Measurements from ENCODE around the gene IZUMO4.
A peak's percentile ranks its signal among the peaks of the same experiment; 100 is the strongest.
"Not testable (repeated sequence)": the region's sequence is repeated elsewhere in the genome, so short reads cannot be mapped to it uniquely, and the experiment has no call there.

The IZUMO4 gene

DNA sequence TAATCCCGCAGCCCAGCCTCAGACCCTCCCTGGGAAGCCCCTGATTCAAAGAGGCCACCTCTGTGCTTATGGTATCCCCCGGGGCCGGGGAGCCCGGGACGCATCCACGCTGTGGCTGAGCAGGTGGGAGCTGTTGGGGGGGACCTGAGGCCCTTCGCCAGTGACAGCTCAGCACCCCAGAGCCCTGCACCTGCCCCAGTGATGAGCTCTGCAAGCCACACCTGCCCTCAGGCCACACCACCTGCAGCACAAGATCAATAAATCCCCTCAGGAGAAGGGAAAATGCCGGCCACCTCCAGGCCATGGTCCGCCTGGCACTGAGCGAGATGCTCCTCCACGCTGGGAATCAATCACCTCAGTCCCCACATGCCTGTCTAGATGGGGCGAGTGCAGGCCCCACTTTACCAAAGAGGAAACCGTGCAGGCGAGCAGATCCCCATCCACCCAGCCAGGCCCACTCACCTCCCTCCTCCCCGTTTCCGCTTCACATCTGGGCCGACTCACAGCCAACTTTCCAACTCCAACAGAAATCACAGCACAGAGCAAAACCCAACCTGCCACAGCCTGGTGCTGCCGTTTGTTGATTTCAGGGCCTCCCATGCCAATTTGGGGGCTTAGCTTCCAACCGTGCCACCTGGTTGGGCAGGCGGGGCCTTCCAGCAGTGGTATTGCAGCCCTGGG lies 13.4 kb upstream of the IZUMO4 start:
- peak; percentile 78 for DNase-seq

DNA sequence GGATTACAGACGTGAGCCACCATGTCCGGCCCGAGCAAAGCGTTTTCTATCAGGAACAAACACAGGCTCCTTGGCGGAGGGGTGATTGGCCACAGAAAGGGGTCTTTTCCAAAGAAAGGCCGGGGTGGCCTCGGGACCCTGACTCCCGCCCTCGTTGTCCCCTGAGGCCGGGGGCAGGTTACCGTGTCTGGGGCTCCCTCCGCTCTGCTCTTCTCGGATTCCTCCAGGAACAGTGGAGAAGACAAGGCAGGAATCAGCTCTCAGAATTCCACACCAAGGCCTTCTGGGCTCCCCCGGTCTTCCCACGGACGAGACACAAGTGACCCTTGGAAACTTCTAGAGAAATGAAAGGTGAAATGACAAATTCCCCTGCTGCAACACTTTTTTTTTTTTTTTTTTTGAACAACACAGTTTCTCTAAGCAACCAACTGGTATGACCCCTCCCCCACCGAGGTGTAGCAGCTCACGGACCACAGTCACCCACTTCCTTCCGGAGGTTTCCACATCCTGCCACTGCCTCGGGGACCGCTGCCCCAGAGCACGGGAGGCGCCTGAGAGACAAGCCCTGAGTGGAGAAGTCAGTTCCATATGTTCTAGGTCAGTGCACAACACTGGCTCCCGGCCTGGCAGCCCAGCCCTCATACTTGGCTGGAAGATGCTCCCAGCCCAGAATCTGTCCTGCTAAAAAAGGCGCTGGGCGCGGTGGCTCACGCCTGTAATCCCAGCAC lies 11.6 kb upstream of the IZUMO4 start:
- peak; percentile 97 for DNase-seq

DNA sequence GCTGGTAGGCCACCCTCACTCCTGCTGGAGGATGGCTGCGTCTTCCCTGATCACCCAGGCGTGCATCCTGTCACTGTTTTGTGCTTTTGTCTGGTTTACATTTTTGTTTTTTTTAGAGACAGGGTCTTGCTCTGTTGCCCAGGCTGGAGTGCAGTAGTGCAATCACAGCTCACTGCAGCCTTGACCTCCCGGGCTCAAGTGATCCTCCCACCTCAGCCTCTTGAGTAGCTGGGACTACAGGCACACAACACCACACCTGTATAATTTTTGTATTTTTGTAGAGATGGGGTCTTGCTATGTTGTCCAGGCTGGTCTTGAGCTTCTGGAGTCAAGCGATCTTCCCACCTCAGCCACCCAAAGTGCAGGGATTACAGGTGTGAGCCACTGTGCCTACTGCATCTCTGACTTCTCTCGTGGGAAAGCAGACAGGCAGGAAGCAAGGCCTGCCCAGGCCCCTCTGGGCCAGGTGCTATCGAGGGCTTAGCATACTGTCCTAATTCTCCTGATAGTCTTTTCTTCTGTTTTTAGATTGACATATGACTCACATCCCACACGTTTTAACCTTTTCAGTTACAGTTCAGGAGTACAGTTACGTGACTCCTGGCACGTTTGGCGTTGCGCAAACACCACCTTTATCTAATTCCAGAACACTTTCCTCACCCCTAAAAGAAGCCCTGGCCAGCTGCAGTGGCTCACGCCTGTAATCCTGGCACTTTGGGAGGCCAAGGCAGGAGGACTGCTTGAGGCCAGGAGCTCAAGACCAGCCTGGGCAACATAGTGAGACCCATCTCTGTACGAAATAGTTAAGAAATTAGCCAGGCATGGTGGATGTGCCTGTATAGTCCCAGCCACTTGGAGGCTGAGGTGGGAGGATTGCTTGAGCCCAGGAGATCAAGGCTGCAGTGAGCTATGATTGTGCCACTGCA lies 9.8 kb upstream of the IZUMO4 start:
- DNase-seq: not testable (repeated sequence)

DNA sequence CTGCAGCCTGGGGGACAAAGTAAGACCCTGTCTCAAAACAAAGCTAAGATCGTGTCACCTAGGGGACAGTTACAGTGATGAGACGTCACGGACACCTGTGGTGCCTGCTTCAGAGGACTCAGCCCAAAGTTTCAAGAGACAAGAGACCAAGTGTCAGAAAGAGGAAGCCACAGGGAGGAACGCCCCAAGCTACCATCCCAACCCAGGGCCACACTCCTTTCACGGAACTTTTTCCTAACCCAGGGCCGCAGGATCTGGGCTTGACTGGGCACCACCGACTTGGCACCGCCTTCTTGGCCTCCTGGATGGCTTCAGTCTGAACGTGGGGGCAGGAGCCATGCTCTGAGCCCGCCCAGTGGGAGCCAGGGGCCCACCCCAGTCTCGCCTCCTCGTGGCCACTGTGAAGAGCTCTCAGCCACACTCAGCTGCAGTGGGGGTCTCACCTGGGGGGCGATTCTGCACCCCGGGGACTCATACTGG lies 9.1 kb upstream of the IZUMO4 start:
- peak; percentile 26 for DNase-seq

DNA sequence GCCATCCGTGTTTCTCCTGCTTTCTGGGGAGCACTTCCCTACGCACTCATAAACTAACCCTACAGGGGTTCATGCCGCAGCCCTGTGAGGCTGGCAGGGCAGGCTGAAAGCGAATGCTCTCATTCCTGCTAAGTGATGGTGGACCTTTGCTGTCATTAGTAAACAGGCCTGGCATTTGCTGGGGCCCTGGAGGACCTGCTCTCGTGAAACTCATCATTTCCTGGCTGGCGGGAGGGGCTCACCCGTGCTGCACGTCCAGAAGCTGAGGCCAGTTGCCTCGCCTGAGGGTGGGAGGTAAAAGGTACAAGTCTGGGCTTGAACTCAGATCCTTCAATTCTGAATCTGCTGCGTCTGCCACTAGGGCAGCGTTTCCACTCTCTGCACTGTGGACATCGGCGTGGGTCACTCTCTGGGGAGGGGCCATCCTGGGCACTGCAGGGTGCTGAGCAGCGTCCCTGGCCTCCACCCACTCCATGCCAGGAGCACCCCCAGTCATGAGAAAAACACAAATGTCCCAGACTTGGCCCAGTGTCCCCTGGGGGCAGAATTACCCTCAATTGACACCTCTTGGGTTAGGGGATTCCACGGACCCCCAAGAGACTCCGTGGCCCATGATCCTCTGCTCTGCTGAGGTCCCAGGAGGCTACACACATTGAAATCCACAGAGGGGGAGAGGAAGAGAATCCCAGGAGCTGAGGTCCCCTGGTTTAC lies 7.6 kb upstream of the IZUMO4 start:
- DNase-seq: no peak

DNA sequence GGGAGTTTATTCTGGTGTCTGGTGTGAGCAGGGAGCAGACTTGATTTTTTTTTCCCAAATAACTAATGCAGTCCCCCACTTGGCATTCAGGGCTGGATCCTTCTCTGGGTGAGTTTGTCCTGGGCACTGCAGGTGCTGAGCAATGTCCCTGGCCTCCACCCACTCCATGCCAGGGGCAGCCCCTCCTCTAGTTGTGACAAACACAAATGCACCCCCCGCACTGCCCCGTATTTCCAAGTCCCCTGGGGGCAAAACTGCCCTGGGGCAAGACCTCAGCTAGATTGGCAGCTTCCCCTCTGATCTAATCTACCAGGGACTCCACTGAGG lies 7.0 kb upstream of the IZUMO4 start:
- no peak for DNase-seq

DNA sequence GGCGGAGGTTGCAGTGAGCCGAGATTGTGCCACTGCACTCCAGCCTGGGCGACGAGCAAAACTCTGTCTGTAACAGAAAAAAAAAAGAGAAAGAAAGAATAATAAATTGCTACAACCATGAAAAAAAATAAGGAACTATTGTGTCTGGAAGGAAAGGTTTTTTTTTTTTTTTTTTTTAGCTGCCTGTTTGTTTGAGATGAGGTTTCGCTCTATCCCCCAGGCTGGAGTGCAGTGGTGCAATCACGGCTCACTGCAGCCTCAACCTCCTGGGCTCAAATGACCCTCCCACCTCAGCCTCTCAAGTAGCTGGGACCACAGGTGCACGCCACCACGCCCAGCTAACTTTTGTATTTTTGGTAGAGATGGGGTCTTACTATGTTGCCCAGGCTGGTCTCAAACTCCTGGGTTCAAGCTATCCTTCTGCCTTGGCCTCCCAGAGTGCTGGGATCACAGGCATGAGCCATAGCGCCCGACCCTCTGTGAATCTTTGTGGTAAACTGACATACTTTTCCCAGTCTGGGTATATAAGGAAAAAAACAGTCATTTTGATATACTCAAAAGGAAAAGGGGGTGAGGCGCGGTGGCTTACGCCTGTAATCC lies 4.7 kb upstream of the IZUMO4 start:
- not testable (repeated sequence) for DNase-seq

DNA sequence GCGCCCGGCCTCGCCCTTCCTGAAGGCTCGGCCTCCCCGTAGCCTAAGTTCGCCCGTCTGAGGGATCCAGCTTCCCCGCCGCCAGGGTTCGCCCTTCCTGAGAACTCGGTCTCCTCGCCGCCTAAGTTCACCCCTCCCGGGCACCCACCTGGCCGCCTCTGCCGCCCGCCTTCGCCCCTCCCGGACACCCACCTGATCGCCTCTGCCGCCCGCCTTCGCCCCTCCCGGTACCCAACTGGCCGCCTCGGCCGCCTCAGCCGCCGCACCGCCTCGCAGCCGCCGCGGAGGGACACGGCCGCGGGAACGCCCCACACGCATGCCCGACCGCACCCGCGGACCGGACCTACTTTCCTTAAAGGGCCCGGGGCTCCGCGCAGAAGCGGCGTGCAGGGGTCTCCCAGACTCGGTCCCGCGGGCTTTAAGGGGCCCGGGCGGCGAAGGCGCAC lies 658 bp upstream of the IZUMO4 start, which contains the start of gene MOB3A:
MOB3A (minus strand) TSS at position 293 of the 446 bp plus-strand sequence. CDS start 17,766 bp downstream, outside the sequence.
- DNase-seq: peak; percentile 83

DNA sequence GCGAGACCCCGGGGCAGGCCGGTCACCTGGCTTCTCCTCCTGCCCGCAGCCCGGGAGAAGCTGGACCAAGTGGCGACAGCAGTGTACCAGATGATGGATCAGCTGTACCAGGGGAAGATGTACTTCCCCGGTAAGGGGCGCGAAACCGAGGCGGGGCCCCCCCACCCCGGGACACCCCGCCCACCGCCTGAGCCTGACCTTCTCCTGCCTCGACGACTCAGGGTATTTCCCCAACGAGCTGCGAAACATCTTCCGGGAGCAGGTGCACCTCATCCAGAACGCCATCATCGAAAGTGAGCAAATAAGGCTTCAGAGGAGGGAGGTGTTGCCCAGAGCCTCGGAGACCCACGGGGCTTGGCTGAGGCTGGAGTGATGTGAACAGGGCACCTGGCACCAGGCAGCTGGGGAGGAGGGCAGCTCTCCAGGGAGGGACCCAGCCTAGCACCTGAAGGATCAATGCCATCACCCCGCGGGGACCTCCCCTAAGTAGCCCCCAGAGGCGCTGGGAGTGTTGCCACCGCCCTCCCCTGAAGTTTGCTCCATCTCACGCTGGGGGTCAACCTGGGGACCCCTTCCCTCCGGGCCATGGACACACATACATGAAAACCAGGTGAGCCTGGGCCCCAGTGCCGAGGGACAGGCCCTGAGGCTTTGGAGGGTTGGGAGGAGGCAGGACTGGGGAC lies 629 bp downstream of the IZUMO4 start:
- peak; percentile 32 for DNase-seq

DNA sequence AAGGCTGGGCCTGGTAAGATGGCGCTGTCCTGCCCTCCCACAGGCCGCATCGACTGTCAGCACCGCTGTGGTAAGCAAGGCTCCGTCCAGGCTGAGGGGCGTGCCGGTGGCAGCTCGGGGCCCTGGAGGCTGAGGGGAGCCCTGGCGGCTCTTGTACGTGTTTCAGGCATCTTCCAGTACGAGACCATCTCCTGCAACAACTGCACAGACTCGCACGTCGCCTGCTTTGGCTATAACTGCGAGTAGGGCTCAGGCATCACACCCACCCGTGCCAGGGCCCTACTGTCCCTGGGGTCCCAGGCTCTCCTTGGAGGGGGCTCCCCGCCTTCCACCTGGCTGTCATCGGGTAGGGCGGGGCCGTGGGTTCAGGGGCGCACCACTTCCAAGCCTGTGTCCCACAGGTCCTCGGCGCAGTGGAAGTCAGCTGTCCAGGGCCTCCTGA lies 1.2 kb downstream of the IZUMO4 start:
- DNase-seq: no peak

DNA sequence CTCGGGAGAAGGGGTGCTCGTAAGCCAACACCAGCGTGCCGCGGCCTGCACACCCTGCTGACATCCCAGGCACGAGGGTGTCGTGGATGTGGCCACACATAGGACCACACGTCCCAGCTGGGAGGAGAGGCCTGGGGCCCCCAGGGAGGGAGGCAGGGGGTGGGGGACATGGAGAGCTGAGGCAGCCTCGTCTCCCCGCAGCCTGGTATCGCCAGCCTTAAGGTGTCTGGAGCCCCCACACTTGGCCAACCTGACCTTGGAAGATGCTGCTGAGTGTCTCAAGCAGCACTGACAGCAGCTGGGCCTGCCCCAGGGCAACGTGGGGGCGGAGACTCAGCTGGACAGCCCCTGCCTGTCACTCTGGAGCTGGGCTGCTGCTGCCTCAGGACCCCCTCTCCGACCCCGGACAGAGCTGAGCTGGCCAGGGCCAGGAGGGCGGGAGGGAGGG lies 2.4 kb downstream of the IZUMO4 start:
- DNase-seq: no peak

DNA sequence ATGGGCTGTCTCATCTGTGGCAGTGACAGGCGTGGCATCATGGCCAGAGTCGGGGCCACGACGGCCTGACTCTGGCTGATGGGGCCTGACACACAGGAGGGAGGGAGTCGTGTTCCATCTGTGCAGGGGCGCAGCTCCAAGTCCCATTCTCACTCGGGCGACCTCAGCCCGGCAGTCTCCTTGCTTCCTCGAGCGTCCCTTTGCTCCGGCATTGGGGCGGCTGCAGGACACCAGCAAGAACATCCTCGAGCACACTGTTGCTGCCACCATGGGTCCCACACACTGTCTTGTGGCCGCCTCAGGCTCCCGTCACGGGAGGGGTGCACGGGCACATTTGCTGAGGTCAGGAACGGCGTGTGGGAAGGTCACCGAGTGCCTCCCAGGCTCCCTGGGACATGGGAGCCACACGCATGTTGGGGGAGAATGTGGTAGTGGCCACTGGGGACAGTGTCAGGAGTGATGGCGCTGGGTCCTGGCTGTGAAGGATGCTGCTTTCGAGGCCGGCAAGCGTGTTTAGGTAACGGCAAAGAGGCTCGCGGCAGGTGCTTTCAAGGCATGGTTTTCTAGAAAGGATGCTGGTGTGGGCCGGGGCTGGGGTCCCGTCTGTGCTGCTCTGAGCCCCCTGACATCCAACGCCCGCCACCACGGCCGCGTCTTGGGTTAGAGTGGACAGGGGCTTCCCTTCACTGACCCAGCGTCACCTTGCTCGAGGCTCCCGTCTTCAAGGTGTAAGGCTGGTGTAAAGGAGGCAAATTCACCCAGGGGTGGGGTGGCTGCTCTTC lies 3.4 kb downstream of the IZUMO4 start:
- no peak for DNase-seq

DNA sequence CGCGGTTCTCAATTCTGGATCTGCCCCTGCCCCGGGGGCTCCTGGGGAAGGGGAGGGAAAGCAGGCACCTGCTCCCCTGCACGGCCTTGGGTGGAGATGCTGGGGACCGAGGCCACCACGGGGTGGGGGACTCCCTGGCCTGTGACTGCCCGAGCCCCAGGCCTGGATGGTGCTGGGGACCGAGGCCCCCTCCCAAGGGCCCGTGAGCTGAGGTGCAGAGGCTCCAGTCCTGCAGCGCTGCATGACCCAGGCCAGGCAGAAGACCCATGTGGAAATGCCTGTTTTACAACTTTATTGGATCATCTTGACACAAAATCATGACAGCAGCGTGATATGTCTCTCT lies 4.0 kb downstream of the IZUMO4 start:
- DNase-seq: no peak

DNA sequence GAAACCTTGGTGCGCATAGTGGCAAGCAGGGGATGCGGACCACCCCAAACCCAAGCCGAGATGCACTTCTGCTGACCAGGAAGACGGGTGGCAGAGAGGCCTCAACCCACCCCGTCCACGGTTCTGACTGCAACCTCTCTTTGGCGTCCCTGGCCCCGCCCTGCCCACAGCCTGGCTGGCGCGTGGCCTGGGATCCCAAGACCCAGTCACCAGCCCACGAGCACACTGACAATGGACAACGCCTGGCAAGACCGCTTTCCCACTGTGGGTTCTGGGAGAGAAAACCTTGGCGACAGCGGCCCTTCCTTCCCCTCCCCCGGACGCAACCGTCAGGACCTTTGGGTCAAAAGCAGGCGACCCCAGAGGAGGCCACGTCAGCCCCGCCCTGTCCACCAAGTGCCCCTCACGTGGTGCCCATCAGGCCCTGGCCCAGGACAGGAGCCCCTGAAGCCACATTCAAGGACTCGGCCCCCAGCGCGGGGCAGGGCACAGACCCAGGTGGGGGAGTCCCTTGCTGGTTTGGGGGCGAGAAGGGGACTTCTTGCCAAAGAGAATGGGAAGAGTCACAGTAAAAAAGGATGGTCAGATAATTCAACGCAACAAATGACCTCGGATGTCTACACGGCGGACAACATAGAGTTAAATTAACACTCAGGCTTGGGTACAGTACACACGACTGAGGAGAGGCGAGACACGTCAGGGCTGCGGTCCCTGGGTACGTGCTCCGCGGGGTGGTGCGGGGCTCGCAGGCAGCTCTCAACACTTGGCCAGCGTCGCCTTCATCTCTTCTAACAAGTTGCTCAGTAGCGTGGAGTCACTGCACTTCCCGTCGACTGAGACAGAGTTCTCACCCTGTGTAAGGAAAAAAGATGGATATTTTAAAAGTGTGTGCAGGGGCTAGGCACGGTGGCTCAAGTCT lies 5.0 kb downstream of the IZUMO4 start:
- no peak for DNase-seq

DNA sequence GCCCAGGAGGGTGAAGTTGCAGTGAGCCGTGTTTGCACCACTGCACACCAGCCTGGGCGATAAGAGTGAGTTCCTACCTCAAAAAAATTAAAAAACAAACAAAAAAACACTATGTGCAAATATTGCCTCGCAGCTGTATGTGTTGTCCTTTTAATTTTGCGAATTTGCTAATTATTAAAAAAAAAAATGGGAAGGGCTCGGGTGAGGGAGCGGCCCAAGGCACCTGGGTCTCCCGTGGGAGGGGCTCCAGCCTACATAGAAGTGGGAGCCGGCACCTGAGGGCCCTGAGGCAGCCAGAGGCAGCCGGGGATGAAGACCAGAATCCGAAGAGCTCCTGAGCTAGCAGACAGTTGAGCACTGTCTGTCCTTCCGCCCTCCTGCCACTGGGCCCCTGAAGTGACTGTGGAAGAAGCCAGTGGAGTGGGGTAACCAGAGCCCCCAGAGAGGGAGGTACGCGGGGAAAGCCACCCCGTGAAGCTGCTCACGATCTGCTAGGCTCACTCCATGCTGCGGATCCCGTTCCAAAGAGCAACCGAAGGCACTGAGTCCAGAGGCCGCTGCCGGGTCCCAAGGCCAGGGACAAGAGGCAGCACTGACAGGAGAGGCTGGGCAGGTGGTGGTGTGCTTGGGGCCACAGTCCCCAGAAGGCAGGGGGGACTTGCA lies 6.5 kb downstream of the IZUMO4 start:
- DNase-seq: no peak

DNA sequence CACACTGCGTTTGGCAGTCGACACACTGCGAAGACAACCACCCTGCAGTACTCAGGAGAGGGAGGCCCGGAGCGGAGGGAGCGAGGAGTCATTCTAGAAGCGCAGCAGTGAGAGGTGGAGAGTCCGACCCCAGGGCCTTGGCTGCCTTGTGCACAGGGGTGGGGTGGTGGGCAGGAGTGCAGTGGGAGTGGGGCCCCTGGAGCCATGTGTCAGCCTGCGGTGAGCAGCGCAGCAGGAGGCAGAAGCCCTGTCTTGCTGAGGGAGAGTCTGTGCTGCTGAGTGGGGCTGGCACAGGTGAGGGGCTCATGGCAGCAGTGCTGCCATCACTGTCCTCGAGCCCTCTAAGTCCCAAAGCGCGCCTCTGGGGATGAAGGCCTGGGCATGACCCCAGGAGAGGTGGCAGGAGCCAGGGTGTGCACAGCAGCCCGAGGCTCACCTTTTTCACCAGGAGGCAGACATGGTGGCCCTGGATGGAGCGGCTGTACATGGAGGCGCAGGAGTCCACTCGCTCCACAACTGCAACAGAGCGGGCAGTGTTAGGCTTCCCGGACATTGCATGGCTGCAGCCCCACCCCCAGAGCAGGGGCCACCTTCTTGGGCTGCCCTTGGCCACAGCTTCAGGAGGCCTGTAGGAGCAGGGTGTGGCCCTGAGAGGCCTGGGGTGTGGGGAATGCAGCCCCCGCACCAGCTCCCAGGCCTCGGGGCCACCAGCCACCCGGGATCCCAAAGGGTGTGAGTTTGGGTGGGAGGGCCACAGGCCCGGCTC lies 11.7 kb downstream of the IZUMO4 start:
- no peak for DNase-seq

DNA sequence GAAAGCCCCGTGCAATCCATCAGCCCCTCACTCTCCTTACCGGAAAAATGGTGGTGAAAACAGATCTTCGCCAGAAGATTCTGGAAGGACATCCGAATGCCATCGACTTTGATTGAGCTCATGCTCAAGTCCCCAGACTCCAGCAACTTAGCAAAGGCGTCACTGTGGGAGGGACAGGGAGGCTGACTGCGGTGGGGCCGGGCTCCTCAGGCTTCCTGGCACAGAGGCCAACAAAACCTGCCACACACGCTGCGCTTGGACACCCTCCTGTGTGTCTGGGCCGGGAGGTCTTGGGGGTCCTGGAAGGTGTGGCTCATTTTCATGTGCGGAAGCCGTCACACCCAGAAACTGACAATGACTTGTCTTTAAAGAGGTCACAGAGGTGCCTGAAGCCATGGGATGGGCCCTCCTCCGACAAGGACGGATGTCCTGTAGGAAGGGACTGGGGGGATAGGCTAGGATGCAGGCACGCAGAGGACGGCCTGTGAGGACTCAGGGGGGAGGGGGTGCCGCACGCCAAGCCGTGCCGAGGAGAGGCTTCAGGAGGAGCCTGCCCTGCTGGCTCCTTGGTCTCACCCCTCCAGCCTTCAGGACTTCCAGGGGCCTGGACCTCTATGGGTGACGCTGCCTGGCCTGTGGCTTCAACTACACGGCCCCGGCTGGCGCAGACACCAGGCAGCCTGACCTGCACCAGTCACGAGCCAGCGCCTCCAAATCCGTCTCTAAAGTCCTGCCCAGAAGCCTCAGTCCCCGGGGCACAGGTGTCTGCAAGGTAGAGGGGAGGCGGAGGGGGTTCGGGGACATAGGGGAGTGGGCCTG lies 12.5 kb downstream of the IZUMO4 start:
- DNase-seq: no peak

Data from activated gamma-delta T cell treated with Interleukin-2 at 50 U/mL for 16 hours (primary cell).